ENCODE data around the gene RAI1. TPM values are rescaled to one million over a fixed set of nuclear protein-coding genes. Genes with fewer than 3 reads are reported as not detected.

RAI1 gene
- total RNA-seq, 1 donor from 2014 or later: 31.2 TPM

DNA sequence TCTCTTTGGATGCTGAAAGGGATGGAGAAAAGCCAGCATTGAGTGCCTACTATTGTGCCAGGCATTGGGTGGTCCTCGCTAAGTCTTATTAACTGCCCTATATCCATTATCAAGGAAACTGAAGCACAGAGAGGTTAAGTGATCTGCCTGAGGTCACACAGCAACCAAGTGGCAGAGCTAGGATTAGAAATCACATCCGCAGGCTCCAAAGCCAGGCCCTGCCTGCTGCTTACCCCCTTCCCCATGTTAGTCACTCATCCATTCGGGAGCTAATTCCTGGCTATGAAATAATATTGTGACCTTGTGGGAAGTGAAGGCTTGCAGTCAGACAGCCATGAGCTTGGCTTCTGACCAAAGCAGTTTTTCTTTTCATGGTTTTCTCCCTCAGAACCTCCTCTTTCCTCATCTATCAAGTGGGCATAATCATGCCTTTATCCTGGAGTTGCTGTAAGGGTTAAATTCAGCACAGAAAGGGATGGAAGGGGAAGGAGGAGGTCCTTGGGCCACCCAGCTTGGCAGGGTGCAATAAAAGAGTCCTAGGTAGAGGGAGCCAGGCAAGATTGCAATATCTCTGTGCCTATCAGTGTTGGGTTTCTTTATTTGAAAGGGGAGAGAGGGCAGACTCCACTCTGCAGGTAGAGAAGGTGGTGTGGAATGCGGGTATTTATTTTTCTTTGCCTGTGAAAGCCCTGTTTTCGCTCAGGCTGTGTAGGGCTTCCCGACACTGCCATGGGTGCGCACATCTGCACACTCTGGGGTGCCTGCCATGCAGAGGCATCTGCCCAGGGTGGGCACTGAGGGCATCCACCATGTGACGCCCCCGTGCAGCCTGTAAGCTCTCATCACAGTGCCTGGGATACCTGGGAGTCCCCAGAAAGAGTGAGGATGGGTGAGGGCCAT, 11.3 kb downstream of the RAI1 start:
- H3K27me3 Mint-ChIP-seq: no peaks in the 10 kb centered on the region
- CTCF ChIA-PET: interaction anchor here (1.3 to 1.8 kb wide), 2 partner anchors 10 to 227 kb away, joined by 3 to 6 read pairs; no protein-coding TSS in a partner anchor
- ATAC-seq (ENCODE audit: low read depth): no peak

DNA sequence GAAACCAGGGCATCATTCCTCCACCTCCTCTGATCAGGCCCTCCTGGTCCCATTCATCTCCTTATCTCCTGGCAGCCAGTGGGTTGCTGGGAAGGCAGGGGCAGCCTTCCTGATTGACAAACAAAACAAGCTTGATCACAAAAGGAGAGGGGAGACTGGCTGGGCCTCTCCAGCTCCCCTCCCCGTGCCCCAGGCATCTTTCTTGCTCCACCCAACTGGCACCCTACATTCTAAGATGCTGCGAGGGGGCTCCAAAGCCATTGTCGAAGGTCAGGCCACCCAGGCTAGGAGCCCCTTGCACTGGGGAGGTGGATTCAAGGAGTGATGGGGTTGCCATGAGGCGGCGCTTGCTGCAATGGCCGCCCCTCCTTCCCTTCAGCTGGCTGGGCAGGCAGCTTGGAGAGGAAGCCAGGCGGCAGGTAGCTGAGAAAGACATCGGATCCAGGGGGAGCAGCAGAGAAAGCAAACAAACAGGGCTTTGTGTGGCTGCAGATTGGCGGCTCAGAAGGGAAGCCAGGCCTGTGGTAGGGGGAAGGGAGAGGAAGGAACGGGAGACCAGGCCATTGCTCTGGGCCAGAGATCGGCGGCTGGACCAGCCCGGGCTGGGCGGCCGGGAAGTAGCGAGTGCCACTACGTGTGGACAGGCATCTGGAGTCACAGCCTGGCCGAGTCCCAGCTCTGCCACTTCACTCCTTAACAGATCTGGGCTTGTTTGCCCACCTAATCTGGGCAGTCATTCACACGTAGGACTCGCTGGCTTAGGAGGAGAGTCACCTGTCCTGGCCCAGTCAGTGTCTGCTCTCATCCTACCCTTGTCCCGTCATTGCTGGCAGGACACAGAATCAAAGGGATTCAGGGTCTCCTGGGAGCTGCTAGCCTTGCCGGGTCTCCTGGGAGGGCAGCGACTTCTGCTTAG, 12.3 kb downstream of the RAI1 start:
- Mint-ChIP-seq H3K9me3 (no peaks in the 10 kb centered on the region), H3K4me3 (peak overlapping the region; percentile 81), H3K27ac (peak overlapping the region; percentile 96), H3K36me3 (ENCODE audit: low read depth) (no peaks in the 10 kb centered on the region), H3K27me3 (no peaks in the 10 kb centered on the region), H3K4me1 (peaks cover 54% of the 10 kb centered on the region)
- no peak for DNase-seq
- no peak for ATAC-seq (ENCODE audit: low read depth)
- TF ChIP-seq, protein P1, sequence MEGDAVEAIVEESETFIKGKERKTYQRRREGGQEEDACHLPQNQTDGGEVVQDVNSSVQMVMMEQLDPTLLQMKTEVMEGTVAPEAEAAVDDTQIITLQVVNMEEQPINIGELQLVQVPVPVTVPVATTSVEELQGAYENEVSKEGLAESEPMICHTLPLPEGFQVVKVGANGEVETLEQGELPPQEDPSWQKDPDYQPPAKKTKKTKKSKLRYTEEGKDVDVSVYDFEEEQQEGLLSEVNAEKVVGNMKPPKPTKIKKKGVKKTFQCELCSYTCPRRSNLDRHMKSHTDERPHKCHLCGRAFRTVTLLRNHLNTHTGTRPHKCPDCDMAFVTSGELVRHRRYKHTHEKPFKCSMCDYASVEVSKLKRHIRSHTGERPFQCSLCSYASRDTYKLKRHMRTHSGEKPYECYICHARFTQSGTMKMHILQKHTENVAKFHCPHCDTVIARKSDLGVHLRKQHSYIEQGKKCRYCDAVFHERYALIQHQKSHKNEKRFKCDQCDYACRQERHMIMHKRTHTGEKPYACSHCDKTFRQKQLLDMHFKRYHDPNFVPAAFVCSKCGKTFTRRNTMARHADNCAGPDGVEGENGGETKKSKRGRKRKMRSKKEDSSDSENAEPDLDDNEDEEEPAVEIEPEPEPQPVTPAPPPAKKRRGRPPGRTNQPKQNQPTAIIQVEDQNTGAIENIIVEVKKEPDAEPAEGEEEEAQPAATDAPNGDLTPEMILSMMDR (IDR thresholded peaks at IDR 0.05): no peak
- CTCF ChIA-PET: interaction anchor here (1.8 kb wide), 1 partner anchor 11 kb away, joined by 6 read pairs; no protein-coding TSS in a partner anchor
- intact Hi-C loops (cut with micrococcal nuclease): loop anchor here (1.0 kb wide), 4 partner anchors 11 to 102 kb away; partner anchors contain the start of gene PEMT
- POLR2A ChIA-PET: interaction anchor here (0.5 to 7.3 kb wide), 8 partner anchors 11 to 489 kb away, joined by 3 to 84 read pairs (median 6); partner anchors contain the start of gene SREBF1

More for the DNA sequence above, 11.3 kb downstream of the RAI1 start:
- H3K27ac Mint-ChIP-seq: peak overlapping the region; percentile 96
- peak overlapping the region; percentile 67 for H3K4me3 Mint-ChIP-seq
- no peak for DNase-seq
- TF ChIP-seq, protein P1 (IDR thresholded peaks at IDR 0.05): no peak
- no peaks in the 10 kb centered on the region for H3K9me3 Mint-ChIP-seq
- peaks cover 54% of the 10 kb centered on the region for H3K4me1 Mint-ChIP-seq
- no peaks in the 10 kb centered on the region for H3K36me3 Mint-ChIP-seq (ENCODE audit: low read depth)
- POLR2A ChIA-PET: interaction anchor here (0.9 to 7.3 kb wide), 6 partner anchors 10 to 490 kb away, joined by 3 to 84 read pairs (median 7); partner anchors contain the start of gene SREBF1
- intact Hi-C loops (cut with micrococcal nuclease): no loop called here

DNA sequence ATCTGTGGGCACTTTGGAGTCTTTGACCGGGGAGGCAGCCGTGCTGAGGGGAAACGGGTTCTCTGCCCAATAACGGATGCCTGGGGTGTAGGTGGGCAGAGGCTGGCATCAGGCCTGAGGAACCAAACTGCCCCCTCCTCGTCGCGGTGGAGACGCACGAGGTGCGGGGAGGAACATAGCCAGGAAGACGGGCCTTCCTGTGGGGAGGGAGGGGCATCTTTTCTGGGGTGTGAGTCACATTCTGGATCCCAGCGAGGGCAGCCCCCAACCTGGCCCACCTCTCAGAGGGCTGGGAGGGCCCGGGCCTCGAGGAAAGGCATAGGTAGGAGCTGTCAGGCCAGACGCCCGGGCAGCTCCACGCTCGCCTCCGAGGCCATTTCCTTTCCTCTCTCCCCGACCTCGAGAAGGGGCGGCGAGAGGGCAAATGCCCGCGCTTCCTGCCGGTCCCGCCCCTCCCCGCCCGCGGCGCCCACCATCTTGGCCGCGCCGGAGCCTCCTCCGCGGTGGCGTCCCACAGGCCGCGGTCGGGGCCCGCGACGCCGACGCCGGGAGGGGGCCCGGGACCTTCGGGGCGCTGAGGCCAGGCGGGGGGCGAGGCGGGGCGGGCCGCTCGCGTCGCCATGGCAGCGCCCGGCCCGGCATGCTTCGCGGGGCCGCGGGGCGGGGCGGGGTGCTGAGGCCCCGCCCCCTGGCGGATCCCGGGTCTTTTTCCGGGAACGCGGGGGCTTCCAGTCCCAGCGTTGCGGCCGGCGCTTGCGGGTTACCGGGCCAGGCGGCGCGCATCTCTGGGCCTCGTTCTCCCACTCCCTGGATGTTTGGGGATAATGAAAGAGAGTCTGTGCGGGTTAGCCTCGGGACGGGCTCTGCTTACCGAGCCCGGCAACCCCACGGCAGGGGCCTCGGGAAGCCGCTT, 13.2 kb downstream of the RAI1 start:
- ChIA-PET POLR2A (interaction anchor here (1.2 to 7.3 kb wide), 5 partner anchors 12 to 142 kb away, joined by 3 to 84 read pairs (median 6); partner anchors contain the start of gene SREBF1), CTCF (interaction anchor here (1.8 kb wide), 1 partner anchor 12 kb away, joined by 6 read pairs; no protein-coding TSS in a partner anchor)
- DNase-seq (peak; percentile 81), ATAC-seq (ENCODE audit: low read depth) (peak; percentile 70)
- Mint-ChIP-seq H3K27ac (peak overlapping the region; percentile 96), H3K36me3 (ENCODE audit: low read depth) (no peaks in the 10 kb centered on the region), H3K4me1 (peaks cover 54% of the 10 kb centered on the region), H3K27me3 (no peaks in the 10 kb centered on the region), H3K4me3 (peak overlapping the region; percentile 86), H3K9me3 (no peaks in the 10 kb centered on the region)
- intact Hi-C loops (cut with micrococcal nuclease): loop anchor here (1.0 kb wide), 4 partner anchors 12 to 103 kb away; partner anchors contain the start of gene PEMT
- TF ChIP-seq, protein P1 (IDR thresholded peaks at IDR 0.05): no peak

DNA sequence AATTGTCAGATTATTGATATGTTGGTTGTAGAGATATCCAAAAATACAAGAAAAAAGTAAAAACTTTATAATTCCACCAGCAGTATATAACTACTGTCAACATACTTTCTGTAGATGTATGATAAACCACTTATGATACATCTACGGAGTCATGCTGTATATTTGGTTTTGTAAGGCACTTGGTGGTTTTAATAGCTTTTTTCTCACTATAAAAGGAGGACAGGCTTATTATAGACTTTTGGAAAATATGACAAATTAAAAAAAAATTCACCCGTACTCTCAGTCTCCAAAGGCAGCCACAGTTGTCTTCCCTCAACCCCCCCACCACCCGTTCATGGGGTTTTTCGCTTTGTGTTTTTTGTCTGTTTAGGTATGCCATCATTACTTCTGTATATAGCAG, 14.8 kb downstream of the RAI1 start:
- H3K4me1 Mint-ChIP-seq: peaks cover 51% of the 10 kb centered on the region
- ChIA-PET CTCF (no interaction called here), POLR2A (interaction anchor here (0.7 to 7.3 kb wide), 2 partner anchors 13 to 235 kb away, joined by 3 to 84 read pairs; no protein-coding TSS in a partner anchor)
- intact Hi-C loops (cut with micrococcal nuclease): no loop called here
- ATAC-seq (ENCODE audit: low read depth): no peak
- no peak for DNase-seq
- H3K27me3 Mint-ChIP-seq: no peaks in the 10 kb centered on the region
- peak overlapping the region; percentile 86 for H3K4me3 Mint-ChIP-seq
- H3K36me3 Mint-ChIP-seq (ENCODE audit: low read depth): no peaks in the 10 kb centered on the region
- TF ChIP-seq, protein P1 (IDR thresholded peaks at IDR 0.05): no peak
- H3K27ac Mint-ChIP-seq: no peak overlapping the region
- H3K9me3 Mint-ChIP-seq: no peaks in the 10 kb centered on the region
